ENCODE data around the gene AXL. TPM values are rescaled to one million over a fixed set of nuclear protein-coding genes. Genes with fewer than 3 reads are reported as not detected.

AXL gene
- total and polyA plus RNA-seq, 9 of the 15 experiments (the other 6 are each of a cell fraction or from before 2014, with no cell fraction given), result 0.80 to 6.6 (median 1.6) TPM

- TF ChIP-seq SFPQ (IDR thresholded peaks at IDR 0.05; ENCODE audit: low read depth, low read length), result no peak
- no peak for TF ChIP-seq UBTF (IDR thresholded peaks at IDR 0.05; ENCODE audit: borderline replicate concordance in 1 of 2, low read depth in 2 of 2, low read length in 2 of 2)
- no peak for TF ChIP-seq ZNF561 (CRISPR knock-in tag; conservative IDR thresholded peaks at IDR 0.05)
- no peak for TF ChIP-seq DIDO1 (tag; IDR thresholded peaks at IDR 0.05; ENCODE audit: low read depth)
- TF ChIP-seq ZFP36 (IDR thresholded peaks at IDR 0.05; ENCODE audit: low read depth, low read length, partially characterized antibody), result peak; percentile 86
- no peak for TF ChIP-seq ZNF589 (CRISPR knock-in tag; IDR thresholded peaks at IDR 0.05; ENCODE audit: low read depth)
- TF ChIP-seq USF1 (CRISPR knock-in tag; IDR thresholded peaks at IDR 0.05), result no peak
- TF ChIP-seq ZNF217 (CRISPR knock-in tag; IDR thresholded peaks at IDR 0.05), result no peak
- no peak for TF ChIP-seq ZBTB33 (CRISPR knock-in tag; IDR thresholded peaks at IDR 0.05)
- TF ChIP-seq RBM14 (IDR thresholded peaks at IDR 0.05; ENCODE audit: borderline replicate concordance, insufficient read depth, low read depth, low read length), result no peak
- no peak for TF ChIP-seq RERE (CRISPR knock-in tag; IDR thresholded peaks at IDR 0.05; ENCODE audit: borderline replicate concordance)
- TF ChIP-seq HDAC2 (IDR thresholded peaks at IDR 0.05), result peak; percentile 84
- TF ChIP-seq RBM25 (IDR thresholded peaks at IDR 0.05; ENCODE audit: low read depth, low read length, severe bottlenecking), result peak; percentile 98
Observed at GRCh38 chr19:41234512-41235168, 15.6 kb downstream of the AXL start (continued).
